ENCODE data around the gene SIDT2. TPM values are rescaled to one million over a fixed set of nuclear protein-coding genes. Genes with fewer than 3 reads are reported as not detected.
"Not testable (repeated sequence)": the region's sequence is repeated elsewhere in the genome, so short reads cannot be mapped to it uniquely, and the experiment has no call there.

Gene SIDT2
- polyA plus RNA-seq, 1 experiment: 71.3 TPM

- Histone ChIP-seq H3K4me3 (ENCODE audit: low read depth, low read length) (no peak overlapping the region), H3K36me3 (ENCODE audit: control insufficient read depth, insufficient read depth, low read length) (peaks cover 29% of the 10 kb centered on the region), H3K27me3 (ENCODE audit: control insufficient read depth, insufficient read depth, low read length) (no peaks in the 10 kb centered on the region)
- no peak for DNase-seq (ENCODE audit: low read depth)
- CTCF ChIA-PET: interaction anchor here (0.8 kb wide), 1 partner anchor 36 kb away, joined by 5 read pairs; no protein-coding TSS in a partner anchor
- no peak for TF ChIP-seq CTCF (IDR thresholded peaks at IDR 0.05; ENCODE audit: insufficient read depth, low read depth, low read length)
- POLR2A ChIA-PET: no interaction called here
Observed at GRCh38 chr11:117203069-117203407, 24.5 kb downstream of the SIDT2 start.

- no peak for TF ChIP-seq CTCF (IDR thresholded peaks at IDR 0.05; ENCODE audit: insufficient read depth, low read depth, low read length)
- no peaks in the 10 kb centered on the region for H3K27me3 ChIP-seq (ENCODE audit: control insufficient read depth, insufficient read depth, low read length)
- no peak overlapping the region for H3K4me3 ChIP-seq (ENCODE audit: low read depth, low read length)
- peaks cover 29% of the 10 kb centered on the region for H3K36me3 ChIP-seq (ENCODE audit: control insufficient read depth, insufficient read depth, low read length)
- POLR2A ChIA-PET: no interaction called here
- no peak for DNase-seq (ENCODE audit: low read depth)
- CTCF ChIA-PET: interaction anchor here (0.6 to 1.5 kb wide), 5 partner anchors 12 to 18 kb away, joined by 3 to 6 read pairs (median 3); no protein-coding TSS in a partner anchor
Observed at GRCh38 chr11:117204283-117205080, 25.9 kb downstream of the SIDT2 start.

GRCh38 chr11:117205211-117205818 is 26.8 kb downstream of the SIDT2 start:
- ChIA-PET CTCF (interaction anchor here (0.6 to 1.5 kb wide), 5 partner anchors 11 to 344 kb away, joined by 3 to 6 read pairs (median 3); no protein-coding TSS in a partner anchor), POLR2A (no interaction called here)
- Histone ChIP-seq H3K27me3 (ENCODE audit: control insufficient read depth, insufficient read depth, low read length) (no peaks in the 10 kb centered on the region), H3K4me3 (ENCODE audit: low read depth, low read length) (no peak overlapping the region), H3K36me3 (ENCODE audit: control insufficient read depth, insufficient read depth, low read length) (peaks cover 29% of the 10 kb centered on the region)
- no peak for TF ChIP-seq CTCF (IDR thresholded peaks at IDR 0.05; ENCODE audit: insufficient read depth, low read depth, low read length)
- DNase-seq (ENCODE audit: low read depth): no peak

- H3K4me3 ChIP-seq (ENCODE audit: low read depth, low read length); H3K27me3 ChIP-seq (ENCODE audit: control insufficient read depth, insufficient read depth, low read length); DNase-seq (ENCODE audit: low read depth); POLR2A ChIA-PET: not testable (repeated sequence)
- H3K36me3 ChIP-seq (ENCODE audit: control insufficient read depth, insufficient read depth, low read length): peaks cover 27% of the 10 kb centered on the region
- CTCF ChIA-PET: interaction anchor here (0.6 to 1.5 kb wide), 3 partner anchors 13 to 345 kb away, joined by 3 to 6 read pairs (median 4); no protein-coding TSS in a partner anchor
Observed at GRCh38 chr11:117206111-117206510, 27.6 kb downstream of the SIDT2 start.

- POLR2A ChIA-PET; DNase-seq (ENCODE audit: low read depth); CTCF ChIA-PET: not testable (repeated sequence)
Observed at GRCh38 chr11:117206859-117207258, 28.3 kb downstream of the SIDT2 start.

GRCh38 chr11:117207481-117207880 is 28.9 kb downstream of the SIDT2 start:
- H3K36me3 ChIP-seq (ENCODE audit: control insufficient read depth, insufficient read depth, low read length): peaks cover 22% of the 10 kb centered on the region
- POLR2A ChIA-PET; CTCF ChIA-PET; DNase-seq (ENCODE audit: low read depth); H3K4me3 ChIP-seq (ENCODE audit: low read depth, low read length); H3K27me3 ChIP-seq (ENCODE audit: control insufficient read depth, insufficient read depth, low read length): not testable (repeated sequence)

More at GRCh38 chr11:117206859-117207258, 28.3 kb downstream of the SIDT2 start:
- H3K36me3 ChIP-seq (ENCODE audit: control insufficient read depth, insufficient read depth, low read length): peaks cover 27% of the 10 kb centered on the region
- not testable (repeated sequence) for H3K27me3 ChIP-seq (ENCODE audit: control insufficient read depth, insufficient read depth, low read length); H3K4me3 ChIP-seq (ENCODE audit: low read depth, low read length)

GRCh38 chr11:117208710-117209109 is 30.2 kb downstream of the SIDT2 start:
- POLR2A ChIA-PET; CTCF ChIA-PET; H3K4me3 ChIP-seq (ENCODE audit: low read depth, low read length); DNase-seq (ENCODE audit: low read depth); H3K27me3 ChIP-seq (ENCODE audit: control insufficient read depth, insufficient read depth, low read length): not testable (repeated sequence)
- peaks cover 15% of the 10 kb centered on the region for H3K36me3 ChIP-seq (ENCODE audit: control insufficient read depth, insufficient read depth, low read length)

- H3K27me3 ChIP-seq (ENCODE audit: control insufficient read depth, insufficient read depth, low read length); CTCF ChIA-PET; H3K4me3 ChIP-seq (ENCODE audit: low read depth, low read length); POLR2A ChIA-PET; DNase-seq (ENCODE audit: low read depth): not testable (repeated sequence)
- peaks cover 11% of the 10 kb centered on the region for H3K36me3 ChIP-seq (ENCODE audit: control insufficient read depth, insufficient read depth, low read length)
Observed at GRCh38 chr11:117209351-117210125, 31.0 kb downstream of the SIDT2 start.
